ENCODE measurements around the gene DEXI. TPM values are rescaled to one million over a fixed set of nuclear protein-coding genes. Genes with fewer than 3 reads are reported as not detected.

The DEXI gene
- total and polyA plus RNA-seq, 8 donors: 16.5 to 97.9 (median 30.6) TPM

- no peak for DNase-seq
- Histone ChIP-seq H3K27me3 (peaks cover 0 to 33% (median 0%) of the 10 kb centered on the region in 3 donors), H3K27ac (no peak overlapping the region), H3K36me3 (peaks cover 0 to 36% (median 0%) of the 10 kb centered on the region in 4 donors), H3K4me1 (peaks cover 16 to 65% (median 39%) of the 10 kb centered on the region in 4 donors), H3K9me3 (no peaks in the 10 kb centered on the region), H3K4me3 (peak overlapping the region in 1 of 4 donors; percentile 76)
- intact Hi-C loops (cut with DNase I; ENCODE audit: low total_unique reads): no loop called here
- TF ChIP-seq EP300 (IDR thresholded peaks at IDR 0.05) (no peak), POLR2AphosphoS5 (IDR thresholded peaks at IDR 0.05) (no peak), POLR2A (IDR thresholded peaks at IDR 0.05) (no peak), CTCF (IDR thresholded peaks at IDR 0.05) (no peak)
- 64 to 78% (median 75%) methylated on average over 7 of the region's 7 CpGs for WGBS, 5 donors
These were observed 60.7 kb downstream of the DEXI start for GRCh38 chr16:10881479-10882030.

- no peaks in the 10 kb centered on the region for H3K9me3 ChIP-seq
- peaks cover 16 to 65% (median 39%) of the 10 kb centered on the region in 4 donors for H3K4me1 ChIP-seq
- peak overlapping the region in 2 of 5 donors; percentile 74 to 83 for H3K27ac ChIP-seq
- H3K27me3 ChIP-seq: peaks cover 0 to 33% (median 0%) of the 10 kb centered on the region in 3 donors
- intact Hi-C loops (cut with DNase I; ENCODE audit: low total_unique reads): no loop called here
- H3K36me3 ChIP-seq: peaks cover 0 to 29% (median 0%) of the 10 kb centered on the region in 4 donors
- TF ChIP-seq POLR2AphosphoS5 (IDR thresholded peaks at IDR 0.05) (no peak), CTCF (IDR thresholded peaks at IDR 0.05) (no peak), EP300 (IDR thresholded peaks at IDR 0.05) (no peak), POLR2A (IDR thresholded peaks at IDR 0.05) (no peak)
- H3K4me3 ChIP-seq: peak overlapping the region in 1 of 4 donors; percentile 76
- no peak for DNase-seq
- 78 to 89% (median 80%) methylated on average over 10 of the region's 10 CpGs for WGBS, 5 donors
These were observed 61.4 kb downstream of the DEXI start for GRCh38 chr16:10880594-10881452.

- Histone ChIP-seq H3K27ac (peak overlapping the region in 4 of 5 donors; percentile 74 to 83 (median 80)), H3K4me3 (peak overlapping the region; percentile 49 to 76 (median 66)), H3K27me3 (peaks cover 0 to 37% (median 0%) of the 10 kb centered on the region in 3 donors), H3K36me3 (peaks cover 0 to 22% (median 0%) of the 10 kb centered on the region in 4 donors), H3K4me1 (peaks cover 16 to 65% (median 36%) of the 10 kb centered on the region in 4 donors), H3K9me3 (no peaks in the 10 kb centered on the region)
- TF ChIP-seq POLR2AphosphoS5 (IDR thresholded peaks at IDR 0.05): no peak
- TF ChIP-seq POLR2A (IDR thresholded peaks at IDR 0.05): no peak
- TF ChIP-seq CTCF (IDR thresholded peaks at IDR 0.05): no peak
- no peak for TF ChIP-seq EP300 (IDR thresholded peaks at IDR 0.05)
- intact Hi-C loops (cut with DNase I; ENCODE audit: low total_unique reads): no loop called here
- WGBS, 5 donors: 30 to 44% (median 36%) methylated on average over 20 to 21 of the region's 21 CpGs
- DNase-seq: no peak
These were observed 62.3 kb downstream of the DEXI start for GRCh38 chr16:10879681-10880589.

Other genes with a start within 250 kb of the DEXI start
- 10 to 100 TPM in 1 of 5 donors, 1 to 10 TPM in 2, under 1 TPM in 1, not detected in 1; 0.45 to 22.8 (median 1.6) TPM for gene TEKT5, start 247.5 kb downstream of the DEXI start, total RNA-seq
- under 1 TPM in 2 of 3 donors, not detected in 1; 0.28 to 0.62 TPM for gene TEKT5, start 247.5 kb downstream of the DEXI start, polyA plus RNA-seq
- 100 to 1,000 TPM in 1 of 5 donors, 10 to 100 TPM in 3, 1 to 10 TPM in 1; 2.2 to 239 (median 22.8) TPM for gene NUBP1, start 198.6 kb downstream of the DEXI start, total RNA-seq
- gene NUBP1, start 198.6 kb downstream of the DEXI start, polyA plus RNA-seq: 10 to 100 TPM; 37.0 to 46.6 (median 41.1) TPM
- gene TVP23A, start 123.7 kb downstream of the DEXI start, total RNA-seq: 1 to 10 TPM in 1 of 5 donors, not detected in 4; 4.4 TPM
- under 1 TPM; 0.15 to 0.37 (median 0.31) TPM for gene TVP23A, start 123.7 kb downstream of the DEXI start, polyA plus RNA-seq
- gene CIITA, start 65.3 kb downstream of the DEXI start, total RNA-seq: 10 to 100 TPM in 3 of 5 donors, 1 to 10 TPM in 1, under 1 TPM in 1; under 0.01 to 67.1 (median 21.2) TPM
- gene CIITA, start 65.3 kb downstream of the DEXI start, polyA plus RNA-seq: 10 to 100 TPM in 1 of 3 donors, 1 to 10 TPM in 2; 3.2 to 18.4 (median 4.3) TPM
- gene CLEC16A, start 2.1 kb upstream of the DEXI start, total RNA-seq: 100 to 1,000 TPM in 2 of 5 donors, 10 to 100 TPM in 3; 20.2 to 176 (median 66.5) TPM
- 1 to 10 TPM; 5.8 to 8.6 (median 6.7) TPM for gene CLEC16A, start 2.1 kb upstream of the DEXI start, polyA plus RNA-seq